WTC11 (cell line): ENCODE measurements around the gene SLC2A6. TPM values are rescaled to one million over a fixed set of nuclear protein-coding genes. Genes with fewer than 3 reads are reported as not detected.

Experiments
- ATAC-seq: fragments of 200-7000 bp; cut with Tn5 transposase; 2 replicates; pipeline ENCODE4 v1.10.0; 2021; ENCODE audit warnings: mild to moderate bottlenecking, moderate library complexity
- CTCF ChIA-PET: fragments of 300-600 bp; sonication (Branson Sonifier 250); formaldehyde crosslinking; loops from one replicate; lab custom pipeline; 2021; ENCODE audit warnings: antibody characterized with exemption; lab: Charles Lee
- POLR2A ChIA-PET: fragments of 350-600 bp; sonication (Branson Sonifier 250); formaldehyde crosslinking; loops from one replicate; lab custom pipeline; 2021; ENCODE audit warnings: antibody characterized with exemption; lab: Charles Lee
- DNase-seq: peaks from one replicate; pipeline ENCODE4 v3.0.0; 2021; ENCODE audit warnings: low spot score
- H3K27ac Mint-ChIP-seq: 2 replicates; pipeline ENCODE4 v1.8.0; 2021; ENCODE audit warnings: mixed read lengths
- H3K27me3 Mint-ChIP-seq: 2 replicates; pipeline ENCODE4 v1.8.0; 2021; ENCODE audit warnings: low read depth, mild to moderate bottlenecking, moderate library complexity, mixed read lengths
- H3K36me3 Mint-ChIP-seq: 2 replicates; pipeline ENCODE4 v1.8.0; 2021; ENCODE audit warnings: mixed read lengths
- H3K4me1 Mint-ChIP-seq: 2 replicates; pipeline ENCODE4 v1.8.0; 2022; ENCODE audit warnings: mixed read lengths
- H3K4me3 Mint-ChIP-seq: 2 replicates; pipeline ENCODE4 v1.8.0; 2021; ENCODE audit warnings: mild to moderate bottlenecking, moderate library complexity, mixed read lengths
- H3K9me3 Mint-ChIP-seq: 2 replicates; pipeline ENCODE4 v1.8.0; 2021; ENCODE audit warnings: mixed read lengths
- ARID4B ChIP-seq: sonication (generic); formaldehyde crosslinking; IDR thresholded peaks from 2 replicates; pipeline ENCODE4 v1.8.0; 2023; ENCODE audit warnings: missing genetic modification reagents, mild to moderate bottlenecking, borderline replicate concordance
- CDX4 ChIP-seq: fragments of 250-450 bp; sonication (Bioruptor Pico); IDR thresholded peaks from 2 replicates; pipeline ENCODE4 v1.9.0; 2021; ENCODE audit warnings: moderate library complexity, mild to moderate bottlenecking, inconsistent platforms, borderline replicate concordance
- CREM ChIP-seq: sonication (generic); formaldehyde crosslinking; IDR thresholded peaks from 2 replicates; pipeline ENCODE4 v1.8.1; 2022; ENCODE audit warnings: mild to moderate bottlenecking, missing genetic modification reagents, moderate library complexity
- E2F4 ChIP-seq: sonication (generic); formaldehyde crosslinking; IDR thresholded peaks from 2 replicates; pipeline ENCODE4 v1.8.1; 2022; ENCODE audit warnings: low read depth, mild to moderate bottlenecking, moderate library complexity, missing genetic modification reagents, borderline replicate concordance
- ERG ChIP-seq: fragments of 250-450 bp; sonication (Bioruptor Pico); IDR thresholded peaks from 2 replicates; pipeline ENCODE4 v1.8.0; 2021; ENCODE audit warnings: mild to moderate bottlenecking
- GTF2I ChIP-seq: fragments of 250-450 bp; sonication (Bioruptor Pico); conservative IDR thresholded peaks from 2 replicates; pipeline ENCODE4 v1.4.0; 2021; ENCODE audit warnings: mild to moderate bottlenecking
- PREB ChIP-seq: sonication (generic); formaldehyde crosslinking; IDR thresholded peaks from 2 replicates; pipeline ENCODE4 v1.8.1; 2022; ENCODE audit warnings: mild to moderate bottlenecking, missing genetic modification reagents, moderate library complexity, borderline replicate concordance
- PRRX2 ChIP-seq: fragments of 250-450 bp; sonication (Bioruptor Pico); IDR thresholded peaks from 2 replicates; pipeline ENCODE4 v1.8.0; 2021; ENCODE audit warnings: mild to moderate bottlenecking
- SMAD3 ChIP-seq: sonication (generic); formaldehyde crosslinking; IDR thresholded peaks from 2 replicates; pipeline ENCODE4 v1.8.0; 2022; ENCODE audit warnings: missing genetic modification reagents, mild to moderate bottlenecking, borderline replicate concordance
- TCF7 ChIP-seq: sonication (generic); formaldehyde crosslinking; IDR thresholded peaks from 2 replicates; pipeline ENCODE4 v1.8.0; 2022; ENCODE audit warnings: mild to moderate bottlenecking, low read depth, missing genetic modification reagents, moderate library complexity
- TEAD4 ChIP-seq: sonication (generic); formaldehyde crosslinking; IDR thresholded peaks from 2 replicates; pipeline ENCODE4 v1.8.0; 2022; ENCODE audit warnings: mild to moderate bottlenecking, missing genetic modification reagents
- ZNF138 ChIP-seq: sonication (generic); formaldehyde crosslinking; conservative IDR thresholded peaks from 2 replicates; pipeline ENCODE4 v1.8.1; 2022; ENCODE audit warnings: mild to moderate bottlenecking, moderate library complexity, missing genetic modification reagents
- ZNF317 ChIP-seq: sonication (generic); formaldehyde crosslinking; IDR thresholded peaks from 2 replicates; pipeline ENCODE4 v1.8.1; 2023; ENCODE audit warnings: low read depth, mild to moderate bottlenecking, moderate library complexity, missing genetic modification reagents, borderline replicate concordance
- total RNA-seq: library from RNA; stranded (reverse); gene quantifications from 3 replicates; pipeline ENCODE4 v1.2.3, GENCODE V29; 2021

The SLC2A6 gene
- total RNA-seq, 1 experiment from 2014 or later: 16.6 TPM

GRCh38 chr9:133476941-133477340 is 2.0 kb downstream of the SLC2A6 start (continued):
- no peak for TF ChIP-seq ARID4B (CRISPR knock-in tag)

- Mint-ChIP-seq H3K27ac (peak overlapping the region; percentile 23; the same call in 1 of the 2 replicates), H3K4me3 (no peak overlapping the region), H3K27me3 (peaks cover 3% of the 10 kb centered on the region; the same call in 1 of the 2 replicates), H3K4me1 (peaks cover 13% of the 10 kb centered on the region), H3K36me3 (peaks cover 3% of the 10 kb centered on the region; the same call in 1 of the 2 replicates), H3K9me3 (no peaks in the 10 kb centered on the region)
- POLR2A ChIA-PET: no interaction called here
- ATAC-seq (no peak), DNase-seq (no peak)
- CTCF ChIA-PET: no interaction called here
- TF ChIP-seq GTF2I (CRISPR knock-in tag): no peak
- TF ChIP-seq ZNF317 (CRISPR knock-in tag): no peak
- no peak for TF ChIP-seq CREM (CRISPR knock-in tag)
- no peak for TF ChIP-seq SMAD3 (CRISPR knock-in tag)
- no peak for TF ChIP-seq ZNF138
- TF ChIP-seq PREB (CRISPR knock-in tag): no peak
- no peak for TF ChIP-seq ERG
- TF ChIP-seq, all 79 proteins: peak for 0
Measured at GRCh38 chr9:133476036-133476931, 2.6 kb downstream of the SLC2A6 start.

GRCh38 chr9:133475292-133476012 is 3.4 kb downstream of the SLC2A6 start:
- CTCF ChIA-PET: interaction anchor here (0.7 kb wide), 1 partner anchor 11 kb away, joined by 3 read pairs; no protein-coding TSS in a partner anchor
- Mint-ChIP-seq H3K4me1 (peaks cover 15% of the 10 kb centered on the region), H3K9me3 (no peaks in the 10 kb centered on the region), H3K27ac (no peak overlapping the region), H3K4me3 (no peak overlapping the region), H3K36me3 (peaks cover 3% of the 10 kb centered on the region; the same call in 1 of the 2 replicates), H3K27me3 (peaks cover 3% of the 10 kb centered on the region; the same call in 1 of the 2 replicates)
- ATAC-seq: no peak
- POLR2A ChIA-PET: no interaction called here
- DNase-seq: no peak
- TF ChIP-seq PRRX2 (CRISPR knock-in tag) (no peak), CDX4 (CRISPR knock-in tag) (no peak), ZNF317 (CRISPR knock-in tag) (no peak), E2F4 (no peak), TCF7 (no peak), SMAD3 (CRISPR knock-in tag) (no peak), TEAD4 (CRISPR knock-in tag) (no peak)
